K562 (cell line): ENCODE data around the gene PTAFR. TPM values are rescaled to one million over a fixed set of nuclear protein-coding genes. Genes with fewer than 3 reads are reported as not detected.

Source experiments
- AFF4 ChIP-seq: sonication (generic); formaldehyde crosslinking; IDR thresholded peaks from 2 replicates; pipeline ENCODE4 v1.8.0; 2023; ENCODE audit warnings: mild to moderate bottlenecking, missing genetic modification reagents
- BCLAF1 ChIP-seq, 2 experiments: fragments of 450-650 bp in 1 of 2; IDR thresholded peaks; 2 replicates each; pipeline ENCODE4 v1.6.1; 2011 to 2017; ENCODE audit warnings: low read depth in 2 of 2, antibody characterized with exemption in 1 of 2, borderline replicate concordance in 1 of 2, low read length in 1 of 2, mild to moderate bottlenecking in 1 of 2, mixed read lengths in 1 of 2; ENCODE audit not compliant: control insufficient read depth in 1 of 2
- CXXC5 ChIP-seq: fragments of 250-450 bp; sonication (Bioruptor Pico); IDR thresholded peaks from 2 replicates; pipeline ENCODE4 v1.8.0; 2022; ENCODE audit warnings: inconsistent platforms, mild to moderate bottlenecking, moderate library complexity
- GATAD2A ChIP-seq: fragments of 450-650 bp; IDR thresholded peaks from 2 replicates; pipeline ENCODE4 v1.6.1; 2017
- MAX ChIP-seq: sonication (generic); formaldehyde crosslinking; IDR thresholded peaks from 2 replicates; pipeline ENCODE4 v1.9.0; 2022; ENCODE audit warnings: mild to moderate bottlenecking, missing genetic modification reagents
- NCOA1 ChIP-seq: fragments of 450-650 bp; IDR thresholded peaks from 2 replicates; pipeline ENCODE4 v1.6.1; 2016; ENCODE audit warnings: low read depth
- NFE2 ChIP-seq: IDR thresholded peaks from 2 replicates; pipeline ENCODE4 v1.6.1; 2014; ENCODE audit warnings: antibody characterized with exemption, low read depth
- RAD21 ChIP-seq, 2 experiments: fragments of 250-450 bp in 1 of 2; fragments of 450-650 bp in 1 of 2; sonication (Bioruptor Pico) in 1 of 2; formaldehyde crosslinking in 1 of 2; IDR thresholded peaks in 1 of 2; conservative IDR thresholded peaks in 1 of 2; 2 replicates each; pipeline versions ENCODE4 v1.4.0 to v1.8.0; 2020 to 2022; ENCODE audit warnings: mild to moderate bottlenecking in 2 of 2, moderate library complexity in 1 of 2
- ZBTB1 ChIP-seq: sonication (generic); formaldehyde crosslinking; IDR thresholded peaks from 2 replicates; pipeline ENCODE4 v1.8.1; 2023; ENCODE audit warnings: missing genetic modification reagents, low read depth, mild to moderate bottlenecking, borderline replicate concordance
- ZNF124 ChIP-seq: sonication (generic); formaldehyde crosslinking; IDR thresholded peaks from 2 replicates; pipeline ENCODE4 v1.8.1; 2022; ENCODE audit warnings: missing genetic modification reagents
- ZNF639 ChIP-seq, 2 experiments: fragments of 200-800 bp in 1 of 2; sonication (Bioruptor generic) in 1 of 2; sonication (generic) in 1 of 2; formaldehyde crosslinking in 1 of 2; IDR thresholded peaks in 1 of 2; conservative IDR thresholded peaks in 1 of 2; 2 replicates each; pipeline versions ENCODE4 v1.5.0 to v1.6.1; 2016 to 2020; ENCODE audit warnings: missing compliant biosample characterization in 1 of 2, missing genetic modification characterization in 1 of 2, missing genetic modification reagents in 1 of 2
- polyA plus RNA-seq, 8 experiments: library from polyadenylated mRNA; depleted of rRNA in 4 of 8; stranded (reverse) in 5 of 8; unstranded in 3 of 8; fragments of >200 nt; fragmentation: Nextera tagmentation in 2 of 8; fragmentation: Illumina TruSeq in 1 of 8; extraction: Ambion mirVana in 2 of 8; extraction: Trizol in 1 of 8; gene quantifications; 2 replicates each; pipeline versions ENCODE4 v1.2.1 to v1.2.3, GENCODE V29; 2011 to 2014; ENCODE audit warnings: inconsistent platforms in 1 of 8, missing spikeins in 1 of 8
- total RNA-seq, 7 experiments: library from RNA; depleted of rRNA in 6 of 7; stranded (reverse); fragments of >200 nt in 6 of 7; fragmentation: Illumina TruSeq in 2 of 7; extraction: Trizol in 2 of 7; gene quantifications; 2 replicates each; pipeline versions ENCODE4 v1.2.1 to v1.2.3, GENCODE V29; 2011 to 2021; ENCODE audit warnings: low replicate concordance in 1 of 7

PTAFR gene
- total and polyA plus RNA-seq, 9 of the 15 experiments (the other 6 are each of a cell fraction or from before 2014, with no cell fraction given): 0.15 to 0.55 (median 0.40) TPM; not detected in 1

- TF ChIP-seq NFE2 (0 out of 2 replicates have a peak, but pooled peaks have one; percentile 6), RAD21 (CRISPR knock-in tag; conservative IDR thresholded peaks at IDR 0.05 in 1 of 2, IDR thresholded peaks at IDR 0.05 in 1 of 2) (no peak), NCOA1 (no peak), ZBTB1 (CRISPR knock-in tag) (no peak), CXXC5 (CRISPR knock-in tag) (no peak), GATAD2A (no peak), AFF4 (CRISPR knock-in tag) (0 out of 2 replicates have a peak, but pooled peaks have one; percentile 31), ZNF124 (CRISPR knock-in tag) (no peak), MAX (no peak), BCLAF1 (IDR thresholded peaks at IDR 0.05; ENCODE audit: borderline replicate concordance in 1 of 2, control insufficient read depth in 1 of 2, low read depth in 2 of 2, low read length in 1 of 2) (no peak), ZNF639 (CRISPR knock-in tag; conservative IDR thresholded peaks at IDR 0.05 in 1 of 2, IDR thresholded peaks at IDR 0.05 in 1 of 2) (no peak)
Observed at GRCh38 chr1:28118640-28119307, 57.7 kb downstream of the PTAFR start (continued).
